Activated CD4-positive, alpha-beta T cell treated with anti-CD3 and anti-CD28 coated beads for 24 hours (primary cell): ENCODE results near the gene DVL1.
"Not testable (repeated sequence)": the region's sequence is repeated elsewhere in the genome, so short reads cannot be mapped to it uniquely, and the experiment has no call there.

Source experiments
- DNase-seq, 2 donors: peaks; one replicate each; pipeline ENCODE4 v3.0.0-alpha.2; 2020; ENCODE audit warnings: low read depth in 2 of 2

The DVL1 gene

DNA sequence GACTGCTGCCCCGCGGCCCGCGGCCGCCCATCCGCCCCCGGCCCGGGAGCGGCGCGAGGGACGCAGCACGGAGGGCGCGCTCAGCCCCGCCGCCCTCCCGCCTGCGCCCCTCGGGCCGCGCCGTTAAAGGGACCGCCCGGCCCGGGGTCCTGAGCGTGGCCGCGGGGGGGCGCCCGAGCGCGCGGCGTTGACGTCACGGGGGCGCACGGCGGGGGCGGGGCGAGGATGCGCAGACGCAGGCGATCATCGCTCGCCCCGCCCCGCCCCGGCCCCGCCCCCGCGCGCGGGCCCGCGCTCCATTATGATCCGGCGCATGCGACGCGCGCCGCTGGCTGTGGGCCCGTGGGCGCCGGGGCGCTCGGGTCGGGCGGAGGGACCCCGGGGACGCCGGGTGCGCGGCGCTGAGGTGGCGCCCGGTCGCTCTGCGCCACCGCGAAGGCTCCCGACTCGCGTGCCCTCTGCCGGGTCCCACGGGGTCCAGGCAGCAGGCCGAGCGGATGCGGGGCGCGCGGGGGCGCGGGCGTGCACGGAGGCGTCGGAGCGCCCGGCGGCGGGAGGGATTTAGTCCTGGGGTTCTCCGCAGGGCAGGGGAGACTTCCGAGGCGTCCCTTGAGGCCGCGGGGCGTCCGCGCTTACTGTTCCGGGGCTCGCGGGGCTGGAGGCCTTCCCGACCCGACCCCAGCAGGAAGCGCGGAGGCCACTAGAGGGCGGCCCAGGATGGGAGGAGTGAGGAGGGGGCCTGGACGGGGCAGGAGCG is at the start of gene DVL1:
Gene DVL1 (minus strand): TSS at position 163 of the 757 bp plus-strand sequence. CDS start 353 bp downstream, outside the sequence.
- DNase-seq, result peak; percentile 53 to 61

- DNase-seq, result no peak
Measured at GRCh38 chr1:1398677-1399186, 49.5 kb upstream of the DVL1 start.

DNA sequence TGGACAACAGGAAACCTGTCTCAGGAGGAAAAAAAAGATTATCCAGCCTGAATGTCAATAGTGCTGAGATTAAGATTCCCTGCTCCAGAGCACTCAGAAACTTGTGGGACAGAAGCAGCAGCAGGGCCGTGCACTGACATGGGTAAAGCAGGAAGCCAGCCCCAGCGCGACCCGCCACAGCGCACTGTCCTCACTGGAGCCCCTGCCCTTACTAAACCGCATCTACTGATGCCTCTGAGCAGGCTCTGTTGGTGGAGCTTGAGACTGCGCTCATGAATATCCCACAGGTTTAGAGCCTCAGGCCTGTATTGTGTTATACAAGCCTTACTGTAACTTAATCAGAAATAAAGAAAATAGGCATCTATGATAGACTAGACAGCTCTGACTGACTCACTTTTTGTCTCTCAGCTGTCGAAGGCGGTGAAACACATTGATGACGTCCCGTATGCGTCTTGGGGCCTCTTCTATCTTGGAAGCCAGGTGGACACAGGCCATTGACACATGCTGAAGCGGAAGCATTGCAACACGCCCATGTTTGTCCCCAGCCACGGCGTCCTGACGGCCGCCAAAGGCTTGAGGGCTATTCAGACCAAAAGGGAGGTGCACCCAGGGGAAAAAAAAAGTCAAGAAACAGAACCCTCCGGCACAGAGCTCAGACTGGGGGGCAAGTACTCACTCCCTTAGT is 48.8 kb upstream of the DVL1 start:
- no peak for DNase-seq

- DNase-seq, result no peak
Measured at GRCh38 chr1:1395166-1395565, 45.9 kb upstream of the DVL1 start.

DNA sequence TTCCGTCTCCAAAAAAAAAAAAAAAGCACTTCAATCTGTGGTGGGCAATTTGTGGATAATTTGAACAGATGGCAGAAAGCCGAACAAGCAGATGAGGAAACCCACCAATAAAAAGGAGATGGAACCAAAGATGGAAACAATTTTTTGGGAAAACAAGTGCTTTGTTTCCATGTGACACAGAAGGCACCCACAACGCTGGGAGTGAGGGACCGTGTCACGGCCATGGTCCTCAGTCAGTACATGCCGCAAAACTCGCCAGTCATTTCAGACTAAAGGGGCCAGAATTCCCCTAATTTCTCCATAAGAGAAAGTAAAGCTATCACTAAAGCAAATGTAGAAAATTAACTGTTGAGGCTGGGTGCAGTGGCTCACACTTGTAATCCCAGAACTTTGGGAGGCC is 44.9 kb upstream of the DVL1 start:
- no peak for DNase-seq

- no peak for DNase-seq
Measured at GRCh38 chr1:1393428-1393827, 44.2 kb upstream of the DVL1 start.

DNA sequence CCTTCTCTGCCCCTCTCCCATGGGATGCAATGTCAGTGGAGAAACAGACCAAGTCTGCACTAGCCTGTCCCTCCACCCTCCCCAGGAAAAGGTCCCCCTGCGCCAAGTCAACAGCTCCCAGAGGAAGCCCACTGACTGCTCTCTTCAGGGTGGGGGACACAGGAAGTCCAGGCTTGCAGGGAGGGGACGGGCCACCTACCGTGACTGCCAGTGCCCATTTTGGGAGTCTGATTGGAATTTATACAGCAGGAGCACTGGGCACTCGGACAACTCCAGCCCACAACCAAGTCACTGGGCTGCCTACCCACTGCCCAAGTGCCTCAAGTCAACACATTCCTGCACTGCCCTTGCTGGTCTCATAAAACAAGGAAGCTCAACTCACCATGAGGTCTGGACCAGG is 43.8 kb upstream of the DVL1 start:
- no peak for DNase-seq

DNA sequence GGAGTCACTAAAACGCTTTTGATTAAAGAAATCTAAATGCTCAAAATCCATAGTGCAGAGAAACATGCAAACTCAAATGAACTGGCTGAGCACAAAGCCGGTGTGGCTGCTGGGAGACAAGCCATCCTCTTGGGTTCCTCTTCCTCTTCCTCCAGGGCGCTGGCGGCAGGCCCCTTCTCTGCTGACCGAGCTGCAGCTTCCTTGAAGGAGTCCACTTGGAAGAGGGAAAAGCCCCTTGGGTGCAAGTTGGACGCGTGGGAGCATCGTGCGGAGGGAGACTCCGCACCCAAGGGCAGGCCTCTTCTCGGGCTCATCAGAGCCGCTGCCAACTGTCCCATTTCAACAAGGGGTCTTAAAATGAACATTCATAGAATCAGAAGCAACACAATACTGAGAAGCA is 42.0 kb upstream of the DVL1 start:
- DNase-seq, result no peak

DNA sequence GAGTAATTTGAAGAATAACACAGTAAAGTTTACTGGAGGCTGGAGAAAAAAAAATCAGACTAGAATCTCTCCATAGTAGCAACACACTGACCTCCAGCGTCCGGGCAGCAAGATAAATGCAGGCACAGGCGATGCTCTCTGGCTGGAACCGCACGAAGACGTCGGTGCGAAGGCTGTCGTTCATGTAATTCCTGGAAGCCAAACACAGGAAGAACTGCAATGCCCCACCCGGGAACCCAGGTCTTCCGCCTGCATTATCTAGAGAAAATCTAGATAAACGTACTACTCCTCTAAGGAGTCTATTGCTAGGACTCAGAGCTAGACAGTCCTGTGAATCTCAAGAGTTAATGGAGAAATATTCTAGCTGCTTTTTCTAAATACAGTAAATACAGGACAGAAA is 41.5 kb upstream of the DVL1 start:
- no peak for DNase-seq

GRCh38 chr1:1388078-1388472 is 38.9 kb upstream of the DVL1 start:
- DNase-seq, result no peak

DNA sequence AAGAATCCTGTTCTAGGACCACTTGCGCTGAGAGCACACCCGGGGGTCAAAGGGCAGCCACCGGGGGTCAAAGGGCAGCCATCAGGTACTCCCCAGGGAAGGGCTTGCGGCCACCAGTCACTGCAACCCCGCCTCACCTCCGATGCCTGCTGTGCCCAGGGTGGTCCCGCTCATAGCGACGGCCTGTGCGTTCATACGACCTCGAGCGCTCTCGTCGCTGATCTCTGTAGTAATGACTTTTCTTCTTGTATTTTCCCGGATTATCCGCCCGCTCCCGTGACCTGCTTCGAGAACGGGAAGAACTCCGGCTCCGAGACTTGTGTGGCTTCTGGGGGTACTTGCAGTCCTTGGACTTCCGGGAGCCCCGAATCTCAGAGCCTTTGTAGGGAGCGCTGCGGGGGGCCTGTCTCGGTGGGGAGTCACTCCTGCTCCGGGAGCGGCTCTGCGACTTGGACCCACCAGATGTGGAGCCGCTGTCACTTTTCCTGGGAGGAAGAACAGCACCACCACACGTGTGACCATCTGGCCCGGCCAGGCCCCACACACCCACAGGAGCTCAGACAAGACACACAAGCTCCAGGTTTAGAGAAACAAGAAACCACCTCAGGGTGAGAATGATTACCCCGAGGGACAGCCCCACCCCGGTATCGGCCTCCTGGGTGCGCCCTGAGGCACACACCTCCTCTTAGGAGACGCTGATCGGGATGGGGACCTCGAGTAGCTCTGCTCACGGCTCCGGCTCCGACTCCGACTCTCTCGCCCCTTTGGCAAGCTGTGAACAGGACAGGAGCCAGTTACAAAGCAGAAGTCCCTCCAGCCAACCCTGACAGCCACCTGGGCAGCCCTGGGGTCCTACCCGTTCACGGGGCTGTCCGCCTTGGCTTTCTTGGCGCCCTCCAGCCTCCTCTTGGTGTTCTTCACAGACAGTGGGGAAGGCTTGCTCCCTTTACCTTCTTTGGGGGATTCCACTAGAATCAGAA is 38.2 kb upstream of the DVL1 start:
- no peak for DNase-seq

GRCh38 chr1:1385931-1386330 is 36.7 kb upstream of the DVL1 start:
- DNase-seq, result no peak

DNA sequence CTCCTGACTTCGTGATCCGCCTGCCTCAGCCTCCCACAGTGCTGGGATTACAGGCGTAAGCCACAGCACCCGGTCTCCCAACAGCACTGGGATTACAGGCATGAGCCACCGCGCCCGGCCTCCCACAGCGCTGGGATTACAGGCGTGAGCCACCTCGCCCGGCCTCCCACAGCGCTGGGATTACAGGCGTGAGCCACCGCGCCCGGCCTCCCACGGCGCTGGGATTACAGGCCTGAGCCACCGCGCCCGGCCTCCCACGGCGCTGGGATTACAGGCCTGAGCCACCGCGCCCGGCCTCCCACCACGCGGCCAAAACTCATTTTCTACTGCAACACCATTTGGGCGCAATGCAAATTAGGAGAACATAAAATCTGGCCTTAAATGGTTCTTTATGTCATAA is 36.1 kb upstream of the DVL1 start:
- not testable (repeated sequence) for DNase-seq

DNA sequence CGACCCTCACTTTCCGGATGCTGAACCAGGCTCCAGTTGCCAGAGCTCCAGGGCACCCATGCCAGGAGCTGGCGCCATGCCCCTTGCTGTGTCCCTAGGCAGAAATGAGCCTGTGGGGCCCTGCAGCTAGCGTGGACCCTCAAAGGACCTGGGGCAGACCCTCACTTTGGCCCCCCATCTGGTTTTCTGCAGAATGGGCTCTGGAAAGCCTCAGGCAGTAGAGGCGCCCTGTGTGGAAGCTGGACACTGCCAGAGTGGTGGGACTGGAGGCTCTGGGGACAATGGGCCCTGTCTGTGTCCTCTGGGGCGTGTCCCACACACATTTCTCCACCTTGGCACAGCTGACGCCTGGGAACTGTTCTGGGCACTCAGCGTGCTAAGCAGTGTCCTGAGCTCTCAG is 32.1 kb upstream of the DVL1 start:
- no peak for DNase-seq

DNA sequence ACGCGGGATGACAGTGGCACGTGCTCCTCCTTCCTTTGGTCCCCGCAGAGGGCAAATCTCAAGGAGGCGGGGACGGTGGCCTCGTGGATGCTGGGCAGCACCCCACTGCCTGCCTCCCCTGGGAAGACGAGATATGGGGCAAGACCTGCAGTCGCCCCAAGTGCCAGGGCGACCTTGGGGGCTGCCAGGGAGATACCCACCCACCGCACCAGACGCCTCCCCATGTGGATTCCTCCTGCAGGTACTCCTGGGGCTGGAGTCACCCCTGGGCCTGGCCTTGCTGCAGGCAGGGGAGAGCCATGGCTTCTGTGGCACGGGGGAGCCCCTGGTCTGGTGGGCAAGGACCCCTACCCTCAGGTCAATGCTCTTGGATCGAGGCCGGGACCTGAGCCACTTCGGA is 31.6 kb upstream of the DVL1 start:
- DNase-seq, result no peak

GRCh38 chr1:1377540-1378205 is 28.5 kb upstream of the DVL1 start:
- DNase-seq, result no peak

DNA sequence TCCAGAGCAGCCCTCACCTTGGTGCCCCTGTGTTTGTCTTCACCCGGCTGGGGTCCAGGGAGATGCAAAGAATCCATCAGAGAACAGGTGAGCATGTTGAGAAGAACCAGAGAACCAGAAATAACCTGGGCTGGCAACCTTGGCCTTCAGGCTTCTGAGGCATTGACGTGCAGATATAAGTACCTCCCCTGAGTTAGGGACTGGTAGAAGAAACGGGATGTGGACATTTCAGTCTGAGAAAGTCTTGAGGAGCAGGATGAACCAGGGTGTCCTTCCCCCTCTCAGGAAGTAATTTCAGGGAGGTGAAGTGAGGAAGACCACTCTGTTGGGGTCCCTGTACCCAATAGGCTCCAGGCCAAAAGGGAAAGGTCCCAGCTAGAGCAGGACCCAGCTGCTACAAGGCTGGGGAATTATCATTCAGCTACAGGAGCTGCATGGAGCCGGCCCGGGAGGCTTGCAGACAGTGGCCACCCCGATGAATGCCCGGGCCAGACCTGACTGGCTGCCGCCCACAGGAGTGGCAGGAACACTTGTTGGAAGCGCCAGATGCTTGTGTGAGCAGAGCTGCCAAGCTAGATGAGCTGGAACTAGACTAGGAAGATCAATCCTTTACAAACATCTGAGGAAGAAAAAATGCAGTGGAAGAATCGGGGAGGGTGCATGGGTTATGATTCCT is 27.5 kb upstream of the DVL1 start:
- DNase-seq, result no peak

- DNase-seq, result peak; percentile 88 to 94
Measured at GRCh38 chr1:1374929-1375662, 25.9 kb upstream of the DVL1 start, which contains the start of gene AURKAIP1. AURKAIP1 (minus strand) TSS chr1:1375207; CDS start chr1:1374756, 451 bp downstream.

DNA sequence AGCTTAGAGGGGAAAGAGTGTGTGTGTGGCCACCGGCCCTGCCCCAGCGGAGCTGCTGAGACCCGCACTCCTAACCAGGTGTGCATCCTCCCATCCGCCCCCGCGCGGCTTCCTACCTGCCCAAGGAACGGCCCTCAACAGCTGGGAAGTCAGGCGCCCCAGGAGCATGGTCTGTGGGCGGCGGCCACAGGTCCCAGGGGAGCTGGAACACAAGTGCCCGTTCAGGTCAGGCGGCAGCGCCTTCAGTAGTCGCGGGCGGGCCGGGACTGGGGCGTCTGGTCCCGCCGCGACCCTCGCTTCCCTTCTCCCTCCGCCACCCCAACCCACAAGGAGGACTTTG is 25.3 kb upstream of the DVL1 start:
- no peak for DNase-seq
